ENCODE data around the gene CCDC12. TPM values are rescaled to one million over a fixed set of nuclear protein-coding genes. Genes with fewer than 3 reads are reported as not detected.

The CCDC12 gene
- total RNA-seq, 4 donors from 2014 or later, result 30.8 to 61.5 (median 45.4) TPM

GRCh38 chr3:46989146-46989810, 12.7 kb upstream of the CCDC12 start:
- no peak for ATAC-seq (ENCODE audit: low FRiP score)
- no peak for TF ChIP-seq CTCF (IDR thresholded peaks at IDR 0.05)
- no peak for DNase-seq (ENCODE audit: low spot score)

GRCh38 chr3:46988616-46989015, 12.1 kb upstream of the CCDC12 start:
- TF ChIP-seq CTCF (IDR thresholded peaks at IDR 0.05), result no peak
- ATAC-seq (ENCODE audit: low FRiP score) (no peak), DNase-seq (ENCODE audit: low spot score) (no peak)

GRCh38 chr3:46987743-46988401, 11.3 kb upstream of the CCDC12 start:
- no peak for TF ChIP-seq CTCF (IDR thresholded peaks at IDR 0.05)
- ATAC-seq (ENCODE audit: low FRiP score) (peak; percentile 24), DNase-seq (ENCODE audit: low spot score) (no peak)

- no peak for ATAC-seq (ENCODE audit: low FRiP score)
- DNase-seq (ENCODE audit: low spot score), result no peak
- no peak for TF ChIP-seq CTCF (IDR thresholded peaks at IDR 0.05)
These were observed 10.8 kb upstream of the CCDC12 start for GRCh38 chr3:46987319-46987742.

- ATAC-seq (ENCODE audit: low FRiP score) (no peak), DNase-seq (ENCODE audit: low spot score) (no peak)
- TF ChIP-seq CTCF (IDR thresholded peaks at IDR 0.05), result no peak
These were observed 10.3 kb upstream of the CCDC12 start for GRCh38 chr3:46986782-46987310.

GRCh38 chr3:46986055-46986730, 9.6 kb upstream of the CCDC12 start:
- ATAC-seq (ENCODE audit: low FRiP score) (no peak), DNase-seq (ENCODE audit: low spot score) (no peak)

More at GRCh38 chr3:46986055-46986730, 9.6 kb upstream of the CCDC12 start:
- no peak for TF ChIP-seq CTCF (IDR thresholded peaks at IDR 0.05)
